Mucosa of descending colon (tissue), 3 donors: Measurements from ENCODE around the gene PLEKHG4B. TPM values are rescaled to one million over a fixed set of nuclear protein-coding genes. Genes with fewer than 3 reads are reported as not detected.

Experiments used
- ATAC-seq: fragments of 200-7000 bp; cut with Tn5 transposase; one replicate; pipeline ENCODE4 v1.9.1; 2020; ENCODE audit warnings: mild to moderate bottlenecking, moderate library complexity
- DNase-seq, 3 donors: peaks; one replicate each; pipeline ENCODE4 v3.0.0-alpha.2; 2020
- H3K36me3 ChIP-seq: fragments of 200-600 bp; one replicate; pipeline ENCODE4 v1.8.0; 2021; ENCODE audit warnings: low read depth, mild to moderate bottlenecking
- H3K4me1 ChIP-seq: fragments of 200-600 bp; one replicate; pipeline ENCODE4 v1.8.0; 2021; ENCODE audit warnings: low read depth, mild to moderate bottlenecking
- H3K4me3 ChIP-seq: fragments of 200-600 bp; one replicate; pipeline ENCODE4 v1.8.0; 2021; ENCODE audit warnings: mild to moderate bottlenecking
- H3K9me3 ChIP-seq: fragments of 200-600 bp; one replicate; pipeline ENCODE4 v1.8.0; 2021; ENCODE audit warnings: mild to moderate bottlenecking
- CTCF ChIP-seq: fragments of 200-600 bp; IDR thresholded peaks from one replicate; pipeline ENCODE4 v1.8.0; 2022; ENCODE audit warnings: antibody characterized with exemption, mild to moderate bottlenecking
- intact Hi-C, 2 donors: fragments of 100-400 bp; cut with DNase I in 1 of 2; cut with micrococcal nuclease in 1 of 2; formaldehyde crosslinking; loops; one replicate each; pipeline versions ENCODE4 v1.11.0 to v1.11.1; 2022; cut with DNase I, micrococcal nuclease
- total RNA-seq, 3 donors: library from RNA; stranded (reverse); fragmentation: NEBNext Ultra II Directional in 2 of 3; extraction: Animal tissue kit (Norgen Biotek cat#: 25700) in 2 of 3; gene quantifications; one replicate each; pipeline versions ENCODE4 v1.2.1 to v1.2.4, GENCODE V29; 2021 to 2023
- donor health status: DM: no; HTN: no; CAD: no; lungs with moderate emphysema.
- donor health status: DM: no; HTN: no; CAD: no.
- donor health status: DM: no; HTN: yes; CAD: no.

PLEKHG4B gene
- total RNA-seq, 3 donors from 2014 or later = 0.09 to 3.0 (median 0.36) TPM

GRCh38 chr5:169071-169727 is 77.2 kb downstream of the PLEKHG4B start:
- ATAC-seq = no peak
- Histone ChIP-seq H3K4me3 (no peak overlapping the region), H3K4me1 (no peaks in the 10 kb centered on the region), H3K9me3 (no peaks in the 10 kb centered on the region), H3K36me3 (no peaks in the 10 kb centered on the region)
- intact Hi-C loops = no loop called here
- no peak for TF ChIP-seq CTCF
- DNase-seq = no peak

- no peak for TF ChIP-seq CTCF
- H3K4me1 ChIP-seq = no peaks in the 10 kb centered on the region
- DNase-seq = no peak
- H3K9me3 ChIP-seq = no peaks in the 10 kb centered on the region
- intact Hi-C loops = no loop called here
- ATAC-seq = no peak
- H3K36me3 ChIP-seq = no peaks in the 10 kb centered on the region
- H3K4me3 ChIP-seq = no peak overlapping the region
Measured at GRCh38 chr5:169728-170094, 77.7 kb downstream of the PLEKHG4B start.

- no peak for ATAC-seq
- Histone ChIP-seq H3K9me3 (no peaks in the 10 kb centered on the region), H3K4me1 (no peaks in the 10 kb centered on the region), H3K36me3 (no peaks in the 10 kb centered on the region), H3K4me3 (no peak overlapping the region)
- intact Hi-C loops = no loop called here
- DNase-seq = no peak
- TF ChIP-seq CTCF = no peak
Measured at GRCh38 chr5:170971-171800, 79.2 kb downstream of the PLEKHG4B start.

- ATAC-seq (no peak), DNase-seq (no peak)
- H3K9me3 ChIP-seq = no peaks in the 10 kb centered on the region
- no peaks in the 10 kb centered on the region for H3K36me3 ChIP-seq
- H3K4me3 ChIP-seq = no peak overlapping the region
- no peaks in the 10 kb centered on the region for H3K4me1 ChIP-seq
- no peak for TF ChIP-seq CTCF
- intact Hi-C loops = no loop called here
Measured at GRCh38 chr5:171801-172331, 79.9 kb downstream of the PLEKHG4B start.

- DNase-seq = no peak
- no peak overlapping the region for H3K4me3 ChIP-seq
- TF ChIP-seq CTCF = no peak
- no peaks in the 10 kb centered on the region for H3K36me3 ChIP-seq
- H3K9me3 ChIP-seq = no peaks in the 10 kb centered on the region
- intact Hi-C loops = no loop called here
- no peak for ATAC-seq
- H3K4me1 ChIP-seq = no peaks in the 10 kb centered on the region
Measured at GRCh38 chr5:172421-172820, 80.5 kb downstream of the PLEKHG4B start.
